H1 (cell line): ENCODE measurements around the gene BSPRY. TPM values are rescaled to one million over a fixed set of nuclear protein-coding genes. Genes with fewer than 3 reads are reported as not detected.

Experiments used
- ATF2 ChIP-seq: IDR thresholded peaks from 2 replicates; pipeline ENCODE4 v1.6.1; 2012; ENCODE audit warnings: low read length, inconsistent platforms
- CBX8 ChIP-seq: fragments of 300-800, 300-1000 bp; sonication (generic); IDR thresholded peaks from 2 replicates; pipeline ENCODE4 v1.7.1; 2016; ENCODE audit warnings: low read depth, low read length, borderline replicate concordance
- CHD2 ChIP-seq: IDR thresholded peaks from 2 replicates; pipeline ENCODE4 v1.6.1; 2012; ENCODE audit warnings: low read length, improper control_type of control experiment
- CHD7 ChIP-seq: fragments of 300-600 bp; sonication (generic); IDR thresholded peaks from 2 replicates; pipeline ENCODE4 v1.7.1; 2012; ENCODE audit warnings: low read length, moderate library complexity, mild to moderate bottlenecking, inconsistent platforms; ENCODE audit not compliant: insufficient replicate concordance
- E2F6 ChIP-seq: IDR thresholded peaks from 2 replicates; pipeline ENCODE4 v1.6.1; 2012; ENCODE audit warnings: inconsistent platforms
- EZH2 ChIP-seq: fragments of 200-600 bp; sonication (generic); IDR thresholded peaks from 2 replicates; pipeline ENCODE4 v1.7.1; 2012; ENCODE audit warnings: low read depth, mild to moderate bottlenecking, moderate library complexity, low read length, inconsistent platforms; ENCODE audit not compliant: severe bottlenecking
- SIRT6 ChIP-seq: IDR thresholded peaks from one replicate; pipeline ENCODE4 v1.7.1; 2012; ENCODE audit warnings: low read length, inconsistent platforms
- SIX5 ChIP-seq: IDR thresholded peaks from 2 replicates; pipeline ENCODE4 v1.6.1; 2011; ENCODE audit warnings: mild to moderate bottlenecking, low read depth, low read length
- SP4 ChIP-seq: IDR thresholded peaks from 2 replicates; pipeline ENCODE4 v1.6.1; 2012; ENCODE audit warnings: low read length, inconsistent platforms
- SRF ChIP-seq: IDR thresholded peaks from 2 replicates; pipeline ENCODE4 v1.6.1; 2011; ENCODE audit warnings: mild to moderate bottlenecking, low read depth, low read length, moderate library complexity
- polyA plus RNA-seq, 7 experiments: library from polyadenylated mRNA; depleted of rRNA in 3 of 7; stranded (reverse) in 5 of 7; unstranded in 2 of 7; fragments of >200 nt in 5 of 7; fragments of 200-250 nt in 2 of 7; gene quantifications; 1 replicate in 5 of 7; 2 replicates in 1 of 7; 4 replicates in 1 of 7; pipeline versions ENCODE4 v1.2.1 to v1.2.3, GENCODE V29; 2011 to 2013; ENCODE audit warnings: missing spikeins in 2 of 7, mixed read lengths in 2 of 7
- total RNA-seq: library from RNA; stranded (reverse); fragmentation: NEBNext Ultra II Directional; extraction: Animal tissue kit (Norgen Biotek cat#: 25700); gene quantifications from 2 replicates; pipeline ENCODE4 v1.2.1, GENCODE V29; 2021

BSPRY gene
- total and polyA plus RNA-seq, 2 of the 8 experiments (the other 6 are each of a cell fraction or from before 2014, with no cell fraction given): 5.5 to 10.9 TPM

GRCh38 chr9:113310538-113310937, 38.8 kb upstream of the BSPRY start (continued):
- no peak for TF ChIP-seq CHD7
- no peak for TF ChIP-seq CBX8
- no peak for TF ChIP-seq SRF
- TF ChIP-seq SP4: no peak
- TF ChIP-seq SIX5: no peak
- no peak for TF ChIP-seq SIRT6
- no peak for TF ChIP-seq EZH2
- no peak for TF ChIP-seq ATF2
- TF ChIP-seq E2F6: no peak
- no peak for TF ChIP-seq CHD2
